Vagina (tissue), 2 donors: ENCODE measurements around the gene FAT2.

Experiments
- POLR2A ChIP-seq, 2 donors: fragments of 450-650 bp; IDR thresholded peaks; one replicate each; pipeline ENCODE4 v1.6.1; 2017; ENCODE audit warnings: antibody characterized with exemption in 2 of 2, mild to moderate bottlenecking in 2 of 2, moderate library complexity in 2 of 2
- POLR2AphosphoS5 ChIP-seq, 2 donors: sonication (generic); formaldehyde crosslinking; IDR thresholded peaks; one replicate each; pipeline ENCODE4 v1.9.0; 2017; ENCODE audit warnings: antibody characterized with exemption in 2 of 2, mild to moderate bottlenecking in 2 of 2, low read depth in 1 of 2; ENCODE audit not compliant: insufficient read depth in 1 of 2
- TF ChIP-seq, protein P1 (sequence below), 3 experiments: fragments of 450-650 bp in 2 of 3; fragments of 200-600 bp in 1 of 3; sonication (generic) in 1 of 3; IDR thresholded peaks; one replicate each; pipeline ENCODE4 v1.5.1; 2017 to 2019; ENCODE audit warnings: antibody characterized with exemption in 3 of 3, mild to moderate bottlenecking in 2 of 3, moderate library complexity in 2 of 3

GRCh38 chr5:151557466-151557865 lies 33.7 kb downstream of the FAT2 start:
- TF ChIP-seq, protein P1, sequence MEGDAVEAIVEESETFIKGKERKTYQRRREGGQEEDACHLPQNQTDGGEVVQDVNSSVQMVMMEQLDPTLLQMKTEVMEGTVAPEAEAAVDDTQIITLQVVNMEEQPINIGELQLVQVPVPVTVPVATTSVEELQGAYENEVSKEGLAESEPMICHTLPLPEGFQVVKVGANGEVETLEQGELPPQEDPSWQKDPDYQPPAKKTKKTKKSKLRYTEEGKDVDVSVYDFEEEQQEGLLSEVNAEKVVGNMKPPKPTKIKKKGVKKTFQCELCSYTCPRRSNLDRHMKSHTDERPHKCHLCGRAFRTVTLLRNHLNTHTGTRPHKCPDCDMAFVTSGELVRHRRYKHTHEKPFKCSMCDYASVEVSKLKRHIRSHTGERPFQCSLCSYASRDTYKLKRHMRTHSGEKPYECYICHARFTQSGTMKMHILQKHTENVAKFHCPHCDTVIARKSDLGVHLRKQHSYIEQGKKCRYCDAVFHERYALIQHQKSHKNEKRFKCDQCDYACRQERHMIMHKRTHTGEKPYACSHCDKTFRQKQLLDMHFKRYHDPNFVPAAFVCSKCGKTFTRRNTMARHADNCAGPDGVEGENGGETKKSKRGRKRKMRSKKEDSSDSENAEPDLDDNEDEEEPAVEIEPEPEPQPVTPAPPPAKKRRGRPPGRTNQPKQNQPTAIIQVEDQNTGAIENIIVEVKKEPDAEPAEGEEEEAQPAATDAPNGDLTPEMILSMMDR (IDR thresholded peaks at IDR 0.05), result no peak
- TF ChIP-seq POLR2A (IDR thresholded peaks at IDR 0.05) (no peak), POLR2AphosphoS5 (IDR thresholded peaks at IDR 0.05; ENCODE audit: insufficient read depth in 1 of 2, low read depth in 1 of 2) (no peak)
